Small intestine (tissue), 7 donors: ENCODE measurements around the gene BANF2. TPM values are rescaled to one million over a fixed set of nuclear protein-coding genes. Genes with fewer than 3 reads are reported as not detected.

Experiments used
- DNase-seq, 2 donors: peaks; one replicate each; pipeline versions ENCODE4 v3.0.0 to v3.0.0-alpha.2; 2013
- FAIRE-seq: peaks from 2 replicates; lab custom pipeline; 2012; peaks lifted over from hg19 to GRCh38; lab: Jason Lieb, UNC
- H3K27ac ChIP-seq, 3 donors: one replicate each; pipeline ENCODE4 v1.5.1; 2013; ENCODE audit warnings: low read length in 2 of 3, mild to moderate bottlenecking in 2 of 3, control low read depth in 1 of 3, inconsistent platforms in 1 of 3, low read depth in 1 of 3, moderate library complexity in 1 of 3
- H3K27me3 ChIP-seq, 3 donors: one replicate each; pipeline ENCODE4 v1.6.1; 2013; ENCODE audit warnings: low read length in 3 of 3, inconsistent platforms in 1 of 3; ENCODE audit not compliant: control insufficient read depth in 3 of 3, insufficient read depth in 3 of 3
- H3K36me3 ChIP-seq, 3 donors: one replicate each; pipeline ENCODE4 v1.6.1; 2013; ENCODE audit warnings: low read length in 3 of 3, inconsistent platforms in 1 of 3, low read depth in 1 of 3, mild to moderate bottlenecking in 1 of 3, moderate library complexity in 1 of 3; ENCODE audit not compliant: control insufficient read depth in 3 of 3, insufficient read depth in 2 of 3
- H3K4me1 ChIP-seq, 3 donors: one replicate each; pipeline ENCODE4 v1.6.1; 2013; ENCODE audit warnings: low read length in 2 of 3, inconsistent platforms in 1 of 3, low read depth in 1 of 3, mild to moderate bottlenecking in 1 of 3, moderate library complexity in 1 of 3; ENCODE audit not compliant: control insufficient read depth in 3 of 3, insufficient read depth in 2 of 3
- H3K4me3 ChIP-seq, 3 donors: one replicate each; pipeline ENCODE4 v1.5.1; 2013; ENCODE audit warnings: low read length in 3 of 3, control low read depth in 1 of 3, inconsistent platforms in 1 of 3, low read depth in 1 of 3, mild to moderate bottlenecking in 1 of 3, moderate library complexity in 1 of 3
- H3K9me3 ChIP-seq, 2 donors: one replicate each; pipeline ENCODE4 v1.6.1; 2013; ENCODE audit warnings: low read depth in 1 of 2, low read length in 1 of 2; ENCODE audit not compliant: control insufficient read depth in 2 of 2, insufficient read depth in 1 of 2
- WGBS, 3 donors: extraction: QIAGEN DNeasy Blood & Tissue Kit; methylation state at CpG; one replicate each; pipeline ENCODE4 v1.1.7; 2013; 5-methylcytosine and 5-hydroxymethylcytosine counted together
- polyA plus RNA-seq, 4 donors: library from polyadenylated mRNA; stranded (reverse) in 3 of 4; unstranded in 1 of 4; fragments of 200-250 nt in 3 of 4; fragments of 120-200 nt in 1 of 4; gene quantifications; one replicate each; pipeline versions ENCODE4 v1.2.1 to v1.2.3, GENCODE V29; 2013
- donor health status: healthy with polysubstance abuse.
- donor health status: control.
- donor health status: control.
- donor health status: Bipolar disorder and iron deficiency.
- donor health status: healthy.

BANF2 gene
- polyA plus RNA-seq, 4 donors, result not detected

DNA sequence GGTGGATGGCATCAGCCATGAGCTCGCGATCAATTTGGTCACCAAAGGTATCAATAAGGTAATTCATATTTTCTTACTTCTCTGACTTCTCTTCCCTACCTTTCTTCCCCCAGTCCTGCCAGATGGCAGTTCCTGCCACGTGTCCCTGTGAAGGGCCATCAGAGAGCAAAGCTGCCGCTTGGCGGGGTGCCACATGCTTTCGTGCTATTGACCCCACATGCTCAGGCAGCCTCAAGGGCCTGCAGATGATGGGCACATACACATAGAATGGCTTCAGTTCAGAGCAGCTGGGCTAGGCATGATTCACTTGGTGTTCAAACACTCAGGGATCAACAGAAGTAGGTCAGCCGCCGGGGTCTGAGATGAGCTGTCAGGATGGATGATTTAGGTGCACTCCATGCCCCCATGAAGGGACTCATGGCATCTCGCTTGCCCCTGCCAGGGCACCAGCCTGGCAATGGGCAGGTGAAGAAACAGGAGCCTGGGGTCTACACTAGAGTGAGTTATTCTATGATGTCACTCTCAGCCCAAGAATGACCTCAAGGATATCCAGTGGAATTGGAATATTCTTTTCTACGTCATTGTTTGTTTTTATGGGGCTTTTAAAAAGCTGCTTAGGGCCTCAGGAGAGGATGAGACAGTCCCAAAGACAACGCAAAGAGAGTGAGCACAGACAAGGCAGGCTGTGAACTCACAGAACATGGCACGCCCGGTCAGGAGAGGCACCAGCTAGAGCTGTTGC is 25.5 kb downstream of the BANF2 start:
- 84 to 88% (median 87%) methylated on average over 13 of the region's 13 CpGs for WGBS, 3 donors
- no peak overlapping the region for H3K4me3 ChIP-seq
- no peaks in the 10 kb centered on the region for H3K36me3 ChIP-seq
- H3K9me3 ChIP-seq, result peaks cover 0 to 7% of the 10 kb centered on the region in 2 donors
- FAIRE-seq (no peak), DNase-seq (no peak)
- no peaks in the 10 kb centered on the region for H3K27me3 ChIP-seq
- no peak overlapping the region for H3K27ac ChIP-seq
- peaks cover 0 to 15% (median 0%) of the 10 kb centered on the region in 3 donors for H3K4me1 ChIP-seq

DNA sequence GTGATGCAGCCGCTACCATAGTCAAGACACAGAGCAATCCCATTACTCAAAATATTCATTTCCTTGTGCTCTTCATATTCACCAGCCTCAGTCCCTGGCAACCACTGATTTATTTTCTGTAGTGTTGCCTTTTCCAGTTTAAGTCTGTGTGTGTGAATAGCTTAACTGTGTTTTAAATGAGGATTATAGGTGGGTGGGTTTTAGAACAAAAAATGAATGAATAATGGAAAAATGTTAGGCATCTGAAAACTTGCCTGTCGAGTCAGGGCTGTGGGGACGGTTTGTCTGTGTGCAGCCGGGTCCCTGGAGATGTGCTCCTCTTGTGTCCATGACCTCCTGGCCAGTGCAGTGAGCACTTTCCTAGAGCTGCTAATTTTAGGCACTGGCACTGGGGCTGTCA is 27.1 kb downstream of the BANF2 start:
- Histone ChIP-seq H3K4me1 (peaks cover 0 to 12% (median 0%) of the 10 kb centered on the region in 3 donors), H3K9me3 (peaks cover 0 to 7% of the 10 kb centered on the region in 2 donors), H3K27me3 (no peaks in the 10 kb centered on the region), H3K27ac (no peak overlapping the region), H3K4me3 (no peak overlapping the region), H3K36me3 (no peaks in the 10 kb centered on the region)
- WGBS, 3 donors, result 81 to 85% (median 81%) methylated on average over 4 of the region's 4 CpGs
- DNase-seq, result no peak
- no peak for FAIRE-seq

DNA sequence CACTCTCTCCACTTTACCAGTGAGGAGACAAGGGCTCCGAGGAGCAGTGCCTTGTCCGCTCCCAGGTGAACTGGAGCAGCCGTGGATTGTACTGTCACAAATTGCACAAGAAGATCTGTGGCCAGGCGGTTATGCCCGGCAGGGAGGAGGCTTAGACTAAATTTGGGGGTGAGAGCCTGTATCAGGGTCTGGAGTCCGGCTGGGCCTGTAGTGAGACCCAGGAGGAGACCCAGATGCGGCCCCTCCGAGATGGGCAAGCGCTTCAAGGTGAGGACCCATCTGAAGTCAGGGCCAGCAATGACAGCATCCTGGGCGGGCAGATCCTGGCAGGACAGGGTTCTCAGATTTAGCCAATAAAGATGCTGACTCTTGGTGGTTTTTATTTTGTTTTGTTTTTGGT is 27.6 kb downstream of the BANF2 start:
- no peak for FAIRE-seq
- 90 to 94% (median 93%) methylated on average over 10 of the region's 10 CpGs for WGBS, 3 donors
- Histone ChIP-seq H3K27me3 (no peaks in the 10 kb centered on the region), H3K27ac (no peak overlapping the region), H3K4me1 (peaks cover 0 to 8% (median 0%) of the 10 kb centered on the region in 3 donors), H3K9me3 (peaks cover 0 to 7% of the 10 kb centered on the region in 2 donors), H3K36me3 (no peaks in the 10 kb centered on the region), H3K4me3 (no peak overlapping the region)
- no peak for DNase-seq

DNA sequence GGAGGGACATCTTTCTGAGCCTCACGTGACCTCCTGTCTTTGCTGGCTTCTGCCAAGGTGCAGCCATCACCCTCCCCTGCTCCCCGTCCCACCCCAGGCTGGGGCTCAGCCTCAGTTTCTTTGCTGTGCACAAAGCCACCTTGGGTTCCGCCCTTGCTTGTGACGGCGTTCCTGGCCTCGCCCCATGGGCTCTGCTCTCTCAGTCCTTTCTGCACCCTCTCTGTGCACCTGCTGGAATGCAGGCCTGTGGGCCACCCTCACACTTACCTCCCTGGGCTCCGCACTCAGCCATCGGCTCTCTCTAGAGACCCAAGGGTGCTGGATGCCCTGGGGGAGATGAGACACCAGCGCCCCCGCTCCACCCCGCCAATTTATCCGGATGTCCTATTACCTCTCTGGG is 28.3 kb downstream of the BANF2 start:
- FAIRE-seq, result no peak

DNA sequence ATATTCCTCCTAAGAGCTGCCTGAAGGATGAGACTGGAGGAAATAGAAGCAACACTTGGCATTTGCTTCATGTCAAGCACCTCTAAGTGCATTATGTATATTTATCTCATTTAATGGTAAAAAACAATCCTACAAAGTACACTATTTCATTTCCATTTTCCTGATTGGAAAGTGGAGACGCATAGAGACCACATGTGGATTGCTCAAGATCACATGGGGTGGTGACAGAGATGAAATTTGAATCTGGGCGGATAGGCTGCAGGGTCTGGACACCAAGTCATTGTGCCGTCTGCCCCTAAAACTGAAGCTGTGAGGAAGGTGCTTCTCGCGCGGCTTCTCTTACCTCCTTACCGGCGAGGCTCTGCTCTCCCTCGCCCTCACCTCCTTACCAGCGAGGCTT is 30.3 kb downstream of the BANF2 start:
- H3K4me3 ChIP-seq, result no peak overlapping the region
- H3K27me3 ChIP-seq, result no peaks in the 10 kb centered on the region
- no peak for DNase-seq
- H3K36me3 ChIP-seq, result no peaks in the 10 kb centered on the region
- WGBS, 3 donors, result 89 to 97% (median 91%) methylated on average over 10 of the region's 10 CpGs
- peaks cover 0 to 5% (median 0%) of the 10 kb centered on the region in 3 donors for H3K4me1 ChIP-seq
- H3K9me3 ChIP-seq, result no peaks in the 10 kb centered on the region
- no peak overlapping the region for H3K27ac ChIP-seq
- no peak for FAIRE-seq

More for the DNA sequence above, 28.3 kb downstream of the BANF2 start:
- no peaks in the 10 kb centered on the region for H3K36me3 ChIP-seq
- H3K27ac ChIP-seq, result no peak overlapping the region
- DNase-seq, result no peak
- H3K9me3 ChIP-seq, result peaks cover 0 to 2% of the 10 kb centered on the region in 2 donors
- no peak overlapping the region for H3K4me3 ChIP-seq
- WGBS, 3 donors, result 83 to 89% (median 86%) methylated on average over 12 of the region's 12 CpGs
- H3K27me3 ChIP-seq, result no peaks in the 10 kb centered on the region
- H3K4me1 ChIP-seq, result peaks cover 0 to under 1% (median 0%) of the 10 kb centered on the region in 3 donors

- no peak overlapping the region for H3K27ac ChIP-seq
- DNase-seq (peak in 1 of 2 donors; percentile 53), FAIRE-seq (no peak)
- H3K9me3 ChIP-seq, result peaks cover 0 to 5% of the 10 kb centered on the region in 2 donors
- peaks cover 0 to 8% (median 0%) of the 10 kb centered on the region in 3 donors for H3K4me1 ChIP-seq
- no peaks in the 10 kb centered on the region for H3K27me3 ChIP-seq
- no peak overlapping the region for H3K4me3 ChIP-seq
- WGBS, 3 donors, result 42 to 79% (median 76%) methylated on average over 5 of the region's 5 CpGs
- H3K36me3 ChIP-seq, result peaks cover 0 to 2% (median 0%) of the 10 kb centered on the region in 3 donors
Measured at GRCh38 chr20:17731233-17731632, 31.5 kb downstream of the BANF2 start.

DNA sequence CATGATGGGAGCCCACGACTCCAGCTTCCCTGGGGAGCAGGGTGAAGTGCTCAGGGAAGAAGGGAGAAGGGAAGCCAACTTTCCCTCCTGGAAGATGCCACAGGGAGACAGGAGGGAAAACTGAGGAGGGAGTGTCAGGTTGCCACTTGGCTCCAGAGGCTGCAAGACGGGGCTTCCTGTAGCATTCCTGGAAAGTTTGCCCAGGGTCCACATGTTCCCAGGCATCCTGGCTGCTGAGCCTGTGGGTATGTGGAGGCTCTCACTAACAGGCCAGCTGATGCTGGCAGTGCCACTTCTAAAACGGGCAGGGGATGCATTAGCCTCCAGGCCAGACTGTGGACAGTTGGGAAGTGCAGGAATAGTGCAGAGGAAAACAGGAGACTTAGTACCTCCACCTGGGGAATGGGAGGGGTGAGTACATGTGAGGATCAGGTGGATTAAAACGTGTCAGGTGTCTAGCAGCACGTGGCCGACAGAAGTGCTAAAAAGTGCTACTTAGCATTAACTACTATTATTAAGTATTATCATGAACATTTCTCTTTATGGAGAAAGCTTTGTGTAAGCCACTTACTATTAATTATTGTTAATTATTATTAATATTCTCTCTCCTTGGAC is 33.2 kb downstream of the BANF2 start:
- 50 to 73% (median 63%) methylated on average over 6 of the region's 6 CpGs for WGBS, 3 donors
- DNase-seq (no peak), FAIRE-seq (no peak)
- Histone ChIP-seq H3K27ac (no peak overlapping the region), H3K9me3 (peaks cover 0 to 16% of the 10 kb centered on the region in 2 donors), H3K4me1 (peaks cover 0 to 8% (median 0%) of the 10 kb centered on the region in 3 donors), H3K27me3 (no peaks in the 10 kb centered on the region), H3K4me3 (no peak overlapping the region), H3K36me3 (peaks cover 0 to 2% (median 0%) of the 10 kb centered on the region in 3 donors)

DNA sequence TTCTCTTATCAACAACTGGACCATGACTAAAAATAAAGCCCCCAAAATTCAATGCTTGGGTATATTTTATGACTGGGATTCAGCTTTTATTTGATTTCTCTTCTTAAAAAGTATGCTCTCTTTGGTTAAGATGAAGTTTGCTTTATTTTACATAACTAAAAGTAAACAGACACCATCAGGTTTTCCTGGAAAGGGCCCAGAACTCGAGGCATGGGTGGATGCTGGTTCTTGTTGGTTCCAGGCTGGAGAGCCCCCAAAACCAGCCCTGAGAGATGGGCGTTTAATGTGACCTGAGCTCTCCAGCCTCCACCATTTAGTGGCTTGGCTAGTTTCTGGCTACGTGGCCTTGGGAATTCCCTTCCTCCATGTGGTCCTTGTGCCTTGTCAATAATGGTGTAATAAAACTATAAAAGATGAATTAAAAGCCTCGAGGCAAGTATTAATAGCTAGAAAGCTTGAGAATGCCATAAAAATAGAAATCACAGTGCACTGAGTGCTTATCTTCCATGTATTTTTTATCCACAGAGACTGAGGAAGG is 34.1 kb downstream of the BANF2 start:
- peaks cover 0 to 19% of the 10 kb centered on the region in 2 donors for H3K9me3 ChIP-seq
- DNase-seq, result peak; percentile 19 to 50

More for the DNA sequence above, 34.1 kb downstream of the BANF2 start:
- FAIRE-seq, result no peak
- Histone ChIP-seq H3K4me3 (no peak overlapping the region), H3K36me3 (peaks cover 0 to 2% (median 0%) of the 10 kb centered on the region in 3 donors), H3K27ac (no peak overlapping the region), H3K27me3 (no peaks in the 10 kb centered on the region), H3K4me1 (peaks cover 0 to 8% (median 0%) of the 10 kb centered on the region in 3 donors)
- 4 to 37% (median 16%) methylated on average over 4 of the region's 4 CpGs for WGBS, 3 donors
